Measurements from ENCODE around the gene ELAC1.

- no peak for TF ChIP-seq POLR2A (IDR thresholded peaks at IDR 0.05)
- TF ChIP-seq EP300 (IDR thresholded peaks at IDR 0.05): no peak
- TF ChIP-seq CTCF (IDR thresholded peaks at IDR 0.05): no peak
Measured at GRCh38 chr18:50982086-50982801, 14.4 kb downstream of the ELAC1 start.

All from suprapubic skin (tissue), 3 donors.